GM12878 (cell line): Measurements from ENCODE around the gene RPL27A. TPM values are rescaled to one million over a fixed set of nuclear protein-coding genes. Genes with fewer than 3 reads are reported as not detected.

Experiments
- ATAC-seq: fragments of 200-7000 bp; cut with Tn5 transposase; 3 replicates; pipeline ENCODE4 v1.9.1; 2020; ENCODE audit warnings: mild to moderate bottlenecking, moderate library complexity
- BruUV-seq: library from RNA; stranded (reverse); fragments of 400-500 nt; replicated peaks from 2 replicates; lab custom pipeline; 2021; lab: Mats Ljungman, UMichigan
- CTCF ChIA-PET: fragments of 300-600 bp; sonication (Branson Sonifier 250); formaldehyde crosslinking; extraction: SDS; loops from one replicate; lab custom pipeline; 2021; ENCODE audit warnings: inconsistent platforms; lab: Yijun Ruan, JAX
- POLR2A ChIA-PET: fragments of 350-600 bp; formaldehyde crosslinking; extraction: SDS; loops from one replicate; lab custom pipeline; 2021; ENCODE audit warnings: inconsistent platforms; lab: Charles Lee
- RAD21 ChIA-PET: fragments of 300-600 bp; sonication (Branson Sonifier 250); formaldehyde crosslinking; loops from one replicate; lab custom pipeline; 2023; ENCODE audit warnings: antibody characterized with exemption; ENCODE audit not compliant: unreplicated experiment; lab: Charles Lee
- SMC1A ChIA-PET: fragments of 300-600 bp; sonication (Branson Sonifier 250); formaldehyde crosslinking; loops from one replicate; lab custom pipeline; 2023; ENCODE audit not compliant: unreplicated experiment, uncharacterized antibody; lab: Charles Lee
- DNase-seq: peaks from one replicate; pipeline ENCODE4 v3.0.0-alpha.2; 2011; ENCODE audit warnings: low read depth, low spot score
- FAIRE-seq: peaks from 3 replicates; lab custom pipeline; 2011; peaks lifted over from hg19 to GRCh38; lab: Jason Lieb, UNC
- H2AFZ ChIP-seq: 2 replicates; pipeline ENCODE4 v1.6.0; 2011; ENCODE audit warnings: low read depth, low read length, control low read depth; ENCODE audit not compliant: control insufficient read depth
- H3K27ac ChIP-seq: 2 replicates; pipeline ENCODE4 v1.5.1; 2011; ENCODE audit warnings: control low read depth; ENCODE audit not compliant: control insufficient read depth, insufficient read depth
- H3K27me3 ChIP-seq, 2 experiments: replicated peaks in 1 of 2; 2 replicates each; pipeline versions ENCODE4 v1.6.0 to v1.6.1; 2011; ENCODE audit warnings: low read length in 1 of 2; ENCODE audit not compliant: control insufficient read depth in 2 of 2, insufficient read depth in 2 of 2
- H3K36me3 ChIP-seq, 2 experiments: 2 replicates each; pipeline ENCODE4 v1.5.1; 2011; ENCODE audit warnings: low read length in 1 of 2; ENCODE audit not compliant: control insufficient read depth in 2 of 2, insufficient read depth in 2 of 2
- H3K4me1 ChIP-seq: 2 replicates; pipeline ENCODE4 v1.6.1; 2011; ENCODE audit warnings: mild to moderate bottlenecking, low read length, moderate library complexity, mixed read lengths; ENCODE audit not compliant: control insufficient read depth, insufficient read depth
- H3K4me2 ChIP-seq: 2 replicates; pipeline ENCODE4 v1.6.0; 2011; ENCODE audit warnings: control low read depth; ENCODE audit not compliant: control insufficient read depth, insufficient read depth
- H3K4me3 ChIP-seq: fragments of 200-600 bp; sonication (generic); 2 replicates; pipeline ENCODE4 v1.5.1; 2016
- H3K79me2 ChIP-seq: 2 replicates; pipeline ENCODE4 v1.6.0; 2011; ENCODE audit warnings: low read length; ENCODE audit not compliant: control insufficient read depth, insufficient read depth
- H3K9ac ChIP-seq: 2 replicates; pipeline ENCODE4 v1.8.0; 2011; ENCODE audit warnings: low read length, control low read depth, mixed read lengths; ENCODE audit not compliant: control insufficient read depth, insufficient read depth
- H3K9me3 ChIP-seq: replicated peaks from 3 replicates; pipeline ENCODE4 v1.5.1; 2011; ENCODE audit warnings: mild to moderate bottlenecking, low read length; ENCODE audit not compliant: control insufficient read depth, insufficient read depth
- H4K20me1 ChIP-seq: 2 replicates; pipeline ENCODE4 v1.6.0; 2011; ENCODE audit not compliant: control insufficient read depth, insufficient read depth
- CHD1 ChIP-seq: IDR thresholded peaks from 2 replicates; pipeline ENCODE4 v1.6.1; 2012; ENCODE audit warnings: low read depth, low read length, improper control_type of control experiment
- CUX1 ChIP-seq: IDR thresholded peaks from 2 replicates; pipeline ENCODE4 v1.6.1; 2012; ENCODE audit warnings: improper control_type of control experiment, low read depth, low read length; ENCODE audit not compliant: insufficient replicate concordance
- EGR1 ChIP-seq, 2 experiments: IDR thresholded peaks; 1 replicate in 1 of 2; 2 replicates in 1 of 2; pipeline ENCODE4 v1.6.1; 2011 to 2012; ENCODE audit warnings: low read depth in 2 of 2, low read length in 2 of 2, borderline replicate concordance in 1 of 2, mild to moderate bottlenecking in 1 of 2, moderate library complexity in 1 of 2
- MYC ChIP-seq: IDR thresholded peaks from 2 replicates; pipeline ENCODE4 v1.6.1; 2011; ENCODE audit warnings: mild to moderate bottlenecking, low read length, moderate library complexity, inconsistent platforms; ENCODE audit not compliant: insufficient read depth, insufficient replicate concordance, insufficient read length, severe bottlenecking
- NFXL1 ChIP-seq: fragments of 450-650 bp; IDR thresholded peaks from 2 replicates; pipeline ENCODE4 v1.6.1; 2017; ENCODE audit warnings: antibody characterized with exemption, mild to moderate bottlenecking, borderline replicate concordance
- PBX3 ChIP-seq: IDR thresholded peaks from 2 replicates; pipeline ENCODE4 v1.6.1; 2011; ENCODE audit warnings: mild to moderate bottlenecking, low read depth, low read length, moderate library complexity; ENCODE audit not compliant: insufficient replicate concordance
- POLR2AphosphoS2 ChIP-seq: IDR thresholded peaks from 2 replicates; pipeline ENCODE4 v1.6.1; 2011; ENCODE audit warnings: low read depth, mild to moderate bottlenecking, low read length, improper control_type of control experiment, moderate library complexity
- SMAD1 ChIP-seq: fragments of 450-650 bp; IDR thresholded peaks from 2 replicates; pipeline ENCODE4 v1.6.1; 2018; ENCODE audit warnings: mild to moderate bottlenecking, low read depth; ENCODE audit not compliant: partially characterized antibody
- SMC3 ChIP-seq: IDR thresholded peaks from 2 replicates; pipeline ENCODE4 v1.6.1; 2011; ENCODE audit warnings: low read length, improper control_type of control experiment, borderline replicate concordance
- STAT3 ChIP-seq: IDR thresholded peaks from 2 replicates; pipeline ENCODE4 v1.6.1; 2011; ENCODE audit warnings: low read depth, low read length, improper control_type of control experiment
- SUPT20H ChIP-seq: IDR thresholded peaks from 2 replicates; pipeline ENCODE4 v1.6.1; 2011; ENCODE audit warnings: low read depth, mild to moderate bottlenecking, low read length, moderate library complexity, borderline replicate concordance; ENCODE audit not compliant: control insufficient read depth
- TCF12 ChIP-seq: IDR thresholded peaks from 2 replicates; pipeline ENCODE4 v1.6.1; 2011; ENCODE audit warnings: low read depth, mild to moderate bottlenecking, low read length
- WRNIP1 ChIP-seq: IDR thresholded peaks from 2 replicates; pipeline ENCODE4 v1.6.1; 2011; ENCODE audit warnings: low read depth, low read length, improper control_type of control experiment, borderline replicate concordance
- ZNF592 ChIP-seq: fragments of 450-650 bp; IDR thresholded peaks from 2 replicates; pipeline ENCODE4 v1.6.1; 2017; ENCODE audit warnings: mild to moderate bottlenecking, moderate library complexity
- WGBS: methylation state at CpG from one replicate; pipeline ENCODE4 v1.1.6; 2016; ENCODE audit warnings: low lambda C conversion rate; ENCODE audit not compliant: insufficient replicate concordance, insufficient coverage; ENCODE audit errors: missing lambda C conversion rate; 5-methylcytosine and 5-hydroxymethylcytosine counted together
- in situ Hi-C: fragments of 300-500 bp; cut with MboI; formaldehyde crosslinking; loops from 9 replicates; pipeline ENCODE4 v1.14.3; 2018; ENCODE audit warnings: mixed read lengths
- intact Hi-C: fragments of 100-400 bp; cut with micrococcal nuclease; formaldehyde crosslinking; loops from one replicate; pipeline ENCODE4 v1.14.2; 2022; ENCODE audit not compliant: unreplicated experiment
- polyA plus RNA-seq, 11 experiments: library from polyadenylated mRNA; depleted of rRNA in 4 of 11; unstranded in 6 of 11; stranded (reverse) in 5 of 11; fragments of >200 nt; fragmentation: Nextera tagmentation in 4 of 11; fragmentation: Illumina TruSeq in 1 of 11; extraction: Ambion mirVana in 4 of 11; extraction: Trizol in 1 of 11; gene quantifications; 1 replicate in 1 of 11; 2 replicates in 10 of 11; pipeline versions ENCODE4 v1.2.1 to v1.2.3, GENCODE V29; 2011 to 2016; ENCODE audit warnings: inconsistent platforms in 2 of 11, missing spikeins in 2 of 11, low read depth in 1 of 11
- total RNA-seq, 4 experiments: library from RNA; depleted of rRNA in 3 of 4; stranded (reverse); fragments of >200 nt in 3 of 4; fragmentation: Illumina TruSeq in 1 of 4; extraction: Trizol in 1 of 4; gene quantifications; 2 replicates each; pipeline versions ENCODE4 v1.2.1 to v1.2.3, GENCODE V29; 2013 to 2021

RPL27A gene
- total and polyA plus RNA-seq, 10 of the 15 experiments (the other 5 are each of a cell fraction or from before 2014, with no cell fraction given): 978 to 4,776 (median 1,959) TPM

GRCh38 chr11:8712506-8712905 is 29.9 kb downstream of the RPL27A start:
- H3K27ac ChIP-seq: no peak overlapping the region
- WGBS: 87% methylated on average over 12 of the region's 12 CpGs
- no peak for ATAC-seq
- no peak for TF ChIP-seq SMAD1
- TF ChIP-seq CHD1: no peak
- no peak for TF ChIP-seq NFXL1
- TF ChIP-seq STAT3: no peak
- no peak for TF ChIP-seq PBX3
- TF ChIP-seq WRNIP1: no peak
- no peak for TF ChIP-seq CUX1
- no peak for TF ChIP-seq EGR1 (IDR thresholded peaks at IDR 0.05; ENCODE audit: borderline replicate concordance in 1 of 2, low read depth in 2 of 2, low read length in 2 of 2)
- TF ChIP-seq SUPT20H: no peak
- no peak for TF ChIP-seq SMC3
- TF ChIP-seq ZNF592: no peak
- no peak for TF ChIP-seq MYC
- TF ChIP-seq TCF12: no peak
- no peak for TF ChIP-seq POLR2AphosphoS2

More at GRCh38 chr11:8712506-8712905, 29.9 kb downstream of the RPL27A start:
- ChIA-PET POLR2A (no interaction called here), CTCF (no interaction called here), SMC1A (no interaction called here), RAD21 (no interaction called here)
- peaks cover 4% of the 10 kb centered on the region for H3K4me1 ChIP-seq
- no peaks in the 10 kb centered on the region for H3K27me3 ChIP-seq
- H4K20me1 ChIP-seq: no peaks in the 10 kb centered on the region
- H3K4me3 ChIP-seq: no peak overlapping the region
- H3K9me3 ChIP-seq: no peaks in the 10 kb centered on the region
- intact Hi-C loops: no loop called here
- H3K36me3 ChIP-seq: no peaks in the 10 kb centered on the region
- H3K79me2 ChIP-seq: no peaks in the 10 kb centered on the region
- in situ Hi-C loops: no loop called here
- no peak overlapping the region for H3K4me2 ChIP-seq
- DNase-seq (no peak), FAIRE-seq (no peak)
- H2AFZ ChIP-seq: no peak overlapping the region
- H3K9ac ChIP-seq: no peak overlapping the region
- no TSS peak for BruUV-seq
